Activated T-cell treated with anti-CD3 and anti-CD28 coated beads, Interleukin-2, amount 50 U/mL, for 48 hours (primary cell): Measurements from ENCODE around the gene ACMSD.
"Not testable (repeated sequence)": the region's sequence is repeated elsewhere in the genome, so short reads cannot be mapped to it uniquely, and the experiment has no call there.

Experiments
- DNase-seq, 2 experiments: peaks; one replicate each; pipeline ENCODE4 v3.0.0-alpha.2; 2020

The ACMSD gene

DNA sequence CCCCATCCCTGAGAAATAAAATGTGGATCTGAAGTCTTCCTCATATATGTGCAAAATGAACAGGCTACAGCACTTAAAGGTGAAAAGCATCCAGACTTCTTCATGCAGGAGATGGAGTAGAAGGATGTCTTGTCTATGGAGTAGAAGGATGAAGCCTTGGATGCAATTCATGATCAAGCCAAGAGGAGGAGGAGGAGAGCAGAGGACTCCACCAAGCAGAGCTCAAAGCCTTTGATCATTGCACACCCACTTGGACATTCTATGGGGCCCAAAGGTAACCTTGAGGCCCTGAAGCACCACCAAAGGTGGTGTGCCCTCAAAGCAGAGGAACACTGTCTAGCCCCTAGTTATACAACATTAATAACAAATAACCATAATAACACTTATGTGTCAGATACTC lies 17.3 kb downstream of the ACMSD start:
- no peak for DNase-seq

DNA sequence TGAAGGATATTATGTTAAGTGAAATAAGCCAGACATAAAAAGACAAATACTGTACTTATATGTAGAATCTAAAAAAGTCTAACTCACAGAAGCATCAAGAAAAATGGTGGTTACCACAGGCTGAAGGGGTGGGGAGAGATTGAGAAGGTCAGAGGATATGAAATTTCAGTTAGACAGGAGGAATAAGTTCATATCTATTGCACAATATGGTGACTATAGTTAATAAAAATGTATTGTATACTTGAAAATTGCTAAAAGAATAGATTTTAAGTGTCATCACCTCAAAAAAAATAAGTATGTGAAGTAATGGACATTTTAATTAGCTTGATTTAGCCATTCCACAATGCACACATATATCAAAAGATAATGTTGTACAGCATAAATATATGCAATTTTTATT lies 19.8 kb downstream of the ACMSD start:
- no peak for DNase-seq

DNA sequence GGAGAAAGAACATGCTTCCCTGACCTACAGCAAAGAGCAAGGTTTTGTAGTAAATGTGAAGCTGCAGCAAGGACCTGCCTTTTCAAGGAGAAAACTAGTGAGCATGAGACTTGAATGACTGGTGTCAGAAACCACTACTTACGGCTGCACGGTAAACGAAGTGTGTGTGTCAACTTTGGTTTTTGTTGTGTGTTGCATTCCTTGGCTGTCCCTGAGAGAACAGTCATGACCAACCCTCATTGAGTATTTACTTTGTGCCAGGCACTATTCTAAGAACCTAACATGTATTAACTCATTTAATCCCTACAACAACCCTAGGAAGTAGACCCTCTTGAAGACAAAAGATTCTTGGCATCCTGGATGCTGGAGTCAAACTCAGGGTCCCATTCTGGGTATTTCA lies 22.8 kb downstream of the ACMSD start:
- DNase-seq: no peak

DNA sequence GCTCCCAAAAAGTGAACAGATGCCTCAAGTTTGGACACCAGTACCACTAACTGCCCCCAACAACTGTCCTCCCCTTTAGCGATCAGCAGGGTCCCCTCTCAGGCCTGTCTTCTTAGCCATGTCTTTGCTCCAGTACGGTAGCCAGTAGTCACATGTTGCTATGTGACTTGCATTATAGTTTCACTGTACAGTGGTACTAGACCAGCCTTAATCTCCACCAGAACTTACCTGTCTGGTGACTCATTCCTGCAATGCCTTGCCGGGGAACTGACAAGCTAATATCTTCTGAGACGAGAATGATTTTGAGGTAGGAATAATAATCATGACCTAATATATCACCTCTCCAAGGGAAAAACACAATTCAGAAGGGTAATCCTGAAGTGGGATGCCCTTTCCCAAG lies 23.7 kb downstream of the ACMSD start:
- DNase-seq: no peak

DNA sequence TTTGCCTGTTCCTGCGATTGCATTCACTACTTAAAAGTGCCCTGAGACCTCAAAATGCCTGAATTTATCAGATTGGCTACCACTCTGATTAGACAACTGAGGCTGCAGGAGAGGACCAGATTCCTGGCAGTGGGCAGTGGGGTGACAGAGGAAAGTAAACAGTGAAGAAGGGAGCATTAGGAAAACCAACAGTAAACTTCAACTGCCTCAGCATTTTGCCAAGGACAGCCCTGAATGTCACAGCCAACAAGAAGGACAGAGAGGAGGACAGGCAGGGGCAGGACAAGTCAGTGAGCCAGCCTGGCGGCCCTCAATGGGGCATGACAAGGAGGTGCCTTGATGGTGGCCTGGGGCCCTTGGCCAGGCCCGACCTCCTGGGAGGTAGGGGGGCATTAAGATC lies 24.3 kb downstream of the ACMSD start:
- DNase-seq: no peak

DNA sequence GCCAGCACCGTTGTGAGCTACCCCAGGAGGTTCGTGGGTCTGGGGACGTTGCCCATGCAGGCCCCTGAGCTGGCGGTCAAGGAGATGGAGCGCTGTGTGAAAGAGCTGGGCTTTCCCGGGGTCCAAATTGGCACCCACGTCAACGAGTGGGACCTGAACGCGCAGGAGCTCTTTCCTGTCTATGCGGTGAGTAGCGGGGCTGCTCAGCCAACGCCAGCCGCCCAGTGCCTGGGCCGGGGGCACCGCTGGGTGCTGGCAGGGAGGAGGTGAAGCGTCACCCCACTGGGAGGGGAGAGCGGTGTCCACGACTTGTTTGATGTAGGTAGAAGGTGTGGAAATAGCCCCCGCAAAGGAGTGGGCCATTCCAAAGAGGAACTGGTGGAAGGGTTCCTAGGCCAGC lies 25.0 kb downstream of the ACMSD start:
- no peak for DNase-seq

DNA sequence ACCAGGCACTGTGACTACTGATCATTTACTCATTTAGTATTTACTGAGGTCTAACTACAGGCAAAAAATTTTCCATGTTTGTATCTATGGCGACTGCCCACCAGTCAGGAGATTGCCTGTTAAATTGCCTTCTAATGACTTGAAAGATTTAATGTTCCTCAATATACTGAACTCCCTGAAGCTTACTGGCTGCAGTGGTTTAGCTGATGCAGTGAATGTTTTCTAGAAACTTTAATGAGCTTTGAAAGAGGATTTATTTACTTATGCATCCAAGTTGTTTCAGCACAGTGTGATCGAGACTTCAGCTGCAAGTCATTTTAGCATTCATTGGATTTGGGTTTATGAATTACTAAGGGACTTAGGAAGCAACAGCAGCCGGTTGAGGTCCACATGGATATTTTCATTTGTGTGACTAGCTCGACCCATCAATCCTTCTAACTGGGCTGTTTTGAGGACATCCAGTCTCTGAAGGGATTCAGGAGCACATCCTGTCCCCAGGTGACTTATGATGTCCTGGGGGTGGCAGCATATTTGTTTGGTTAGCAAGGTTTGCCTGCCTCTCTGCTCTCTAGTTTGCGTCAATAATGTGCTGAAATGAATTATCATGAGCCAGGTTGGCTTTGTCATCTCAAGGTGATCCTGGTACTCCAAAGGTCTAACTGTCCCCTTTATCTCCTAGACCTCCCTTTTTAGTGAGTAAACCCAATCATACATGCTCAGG lies 26.8 kb downstream of the ACMSD start:
- DNase-seq: no peak

DNA sequence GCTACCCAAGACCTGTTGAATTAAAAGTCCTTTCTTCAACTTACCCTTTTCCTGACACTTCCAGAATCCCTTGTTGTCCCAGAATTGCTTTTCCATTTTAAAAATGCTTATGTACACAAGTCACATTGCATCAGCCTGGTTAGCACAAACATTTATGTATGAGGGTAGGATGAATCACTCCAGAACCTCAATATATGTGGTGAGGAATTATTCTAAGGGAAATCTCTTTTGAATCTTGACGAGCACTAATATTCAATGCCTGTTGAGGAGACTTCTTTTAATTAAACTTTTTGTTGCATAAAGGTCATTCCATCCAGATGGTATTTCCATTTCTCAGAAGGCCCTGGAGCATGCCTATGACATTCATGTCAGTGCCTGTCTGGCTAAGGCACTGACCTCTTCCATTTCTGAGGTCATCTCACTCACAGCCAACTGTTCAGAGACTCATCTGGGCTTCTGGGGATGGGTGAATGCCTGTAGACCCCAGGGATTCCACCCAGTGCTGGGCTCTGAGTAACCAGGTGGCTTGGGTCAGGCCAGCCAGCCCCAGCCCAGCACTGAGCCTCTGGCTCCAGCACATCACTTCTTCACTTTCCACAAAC lies 28.2 kb downstream of the ACMSD start:
- DNase-seq: no peak

DNA sequence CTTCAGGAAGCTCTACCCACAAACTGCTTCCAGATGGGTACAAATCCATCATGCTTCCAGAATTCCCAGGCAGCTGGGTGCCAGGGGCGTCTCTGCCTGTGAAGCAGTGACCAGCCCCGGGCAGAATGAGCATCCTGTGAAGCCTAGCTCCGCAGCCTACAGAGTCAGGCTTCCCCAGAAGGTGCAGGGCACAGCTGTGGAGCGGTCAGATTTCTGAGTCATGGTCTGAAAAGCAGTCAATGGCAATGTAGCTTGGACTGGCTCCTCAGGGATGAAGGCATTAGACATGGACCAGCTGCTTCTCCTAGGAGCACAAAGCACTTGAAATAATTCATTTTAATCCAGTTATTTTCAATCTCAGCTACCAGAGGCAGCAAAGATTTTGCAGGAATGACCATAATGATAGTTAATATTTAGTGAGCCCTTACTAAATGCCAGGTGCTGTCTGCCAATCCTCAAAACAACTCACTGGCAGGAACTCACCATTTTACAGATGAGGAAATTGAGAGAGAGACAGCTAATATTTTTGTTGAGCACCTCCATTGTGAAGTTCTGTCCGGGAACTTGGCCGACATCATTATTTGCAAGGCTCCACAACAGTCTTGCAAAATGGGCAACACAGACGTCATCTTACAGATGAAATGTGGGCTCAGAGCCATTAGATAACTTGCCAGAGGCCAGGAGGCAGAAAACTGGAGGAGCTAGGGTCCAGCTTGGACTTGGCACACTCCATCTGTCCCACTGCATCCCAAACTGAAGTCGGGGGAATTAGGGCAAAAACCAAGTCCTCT lies 31.7 kb downstream of the ACMSD start:
- no peak for DNase-seq

DNA sequence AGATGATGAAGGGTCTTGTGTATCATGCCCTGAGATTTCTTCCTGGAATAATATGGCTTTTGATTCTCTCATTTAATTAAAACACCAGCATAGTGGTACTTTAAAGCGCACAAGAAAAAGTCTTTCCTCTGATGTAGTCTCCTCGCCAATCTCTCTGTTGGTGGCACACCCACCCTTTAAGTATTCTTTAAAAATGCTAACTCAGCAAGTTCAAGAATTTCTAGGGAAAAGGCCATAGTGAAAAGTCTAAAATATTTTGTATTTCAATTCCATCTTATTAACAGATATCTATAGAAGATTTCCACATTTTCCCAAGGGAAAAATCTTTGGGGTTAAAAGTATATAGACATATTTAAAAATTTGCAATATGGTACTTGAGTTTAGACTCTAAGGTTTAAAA lies 34.7 kb downstream of the ACMSD start:
- no peak for DNase-seq

DNA sequence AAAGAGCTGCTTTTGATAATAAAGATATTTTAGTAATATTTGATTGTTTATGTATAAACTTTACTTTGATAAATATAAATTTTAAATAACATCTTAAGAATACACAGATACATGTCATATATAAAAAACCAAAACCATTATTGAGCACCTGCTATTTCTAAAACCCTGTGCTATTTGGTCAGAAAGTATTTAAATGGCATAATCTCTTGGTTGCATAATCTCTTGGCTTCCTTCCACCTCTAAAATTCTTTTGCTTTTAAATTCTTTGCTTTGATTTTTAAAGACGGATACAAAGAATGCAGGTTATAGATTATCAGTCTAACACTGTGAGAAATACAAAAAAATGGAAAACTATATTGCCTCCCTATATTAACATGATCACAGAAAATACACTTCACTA lies 36.9 kb downstream of the ACMSD start:
- DNase-seq: no peak

DNA sequence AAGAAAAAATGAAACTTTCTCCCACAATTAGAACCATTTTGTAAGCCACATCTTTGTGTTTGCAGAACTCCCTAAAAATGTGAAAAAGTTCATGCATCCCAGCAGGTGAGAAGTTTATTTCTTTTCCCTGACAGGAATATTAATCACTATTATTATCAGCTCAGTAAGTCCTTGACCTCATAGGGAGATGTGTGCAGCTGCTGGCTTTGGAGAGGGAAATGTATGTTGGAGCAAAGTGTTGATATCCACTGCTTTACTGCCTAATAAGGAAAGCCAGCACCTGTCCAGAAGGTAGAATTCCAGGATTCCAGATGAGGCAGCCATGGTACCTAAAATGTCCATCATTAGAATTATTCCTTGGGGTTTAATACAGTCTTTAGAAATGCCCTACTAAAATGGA lies 44.4 kb downstream of the ACMSD start:
- DNase-seq: no peak

DNA sequence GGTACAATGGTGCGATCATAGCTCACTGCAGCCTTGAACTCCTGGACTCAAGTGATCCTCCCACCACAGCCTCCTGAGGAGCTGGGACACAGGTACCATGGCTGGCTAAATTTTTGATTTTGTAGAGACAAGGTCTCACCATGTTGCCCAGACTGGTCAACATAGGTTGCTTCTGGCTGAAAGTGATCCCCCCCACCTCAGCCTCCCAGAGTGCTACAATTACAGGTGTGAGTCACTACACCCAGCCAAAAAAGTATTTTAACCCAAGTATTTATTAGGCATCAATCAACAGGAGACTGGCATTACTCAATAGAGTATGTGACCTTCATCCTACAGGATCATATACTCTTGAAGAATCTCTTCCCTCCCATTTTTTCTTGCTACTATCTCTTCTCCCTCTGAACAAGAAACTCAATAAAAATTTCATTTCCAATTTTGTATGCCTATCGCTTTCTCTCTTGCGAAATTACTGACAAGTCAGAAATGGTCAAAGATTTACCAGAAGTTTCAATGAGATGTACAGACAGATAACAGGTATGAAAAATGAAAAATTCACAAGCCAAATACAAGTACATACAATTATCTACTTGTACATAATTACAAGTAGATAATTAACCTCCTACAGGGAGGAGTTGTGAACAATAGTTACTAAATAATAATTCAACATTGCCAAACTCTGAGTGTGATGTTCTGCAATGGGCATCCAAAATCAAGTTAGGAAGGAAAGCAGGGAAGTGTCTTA lies 45.3 kb downstream of the ACMSD start:
- no peak for DNase-seq

DNA sequence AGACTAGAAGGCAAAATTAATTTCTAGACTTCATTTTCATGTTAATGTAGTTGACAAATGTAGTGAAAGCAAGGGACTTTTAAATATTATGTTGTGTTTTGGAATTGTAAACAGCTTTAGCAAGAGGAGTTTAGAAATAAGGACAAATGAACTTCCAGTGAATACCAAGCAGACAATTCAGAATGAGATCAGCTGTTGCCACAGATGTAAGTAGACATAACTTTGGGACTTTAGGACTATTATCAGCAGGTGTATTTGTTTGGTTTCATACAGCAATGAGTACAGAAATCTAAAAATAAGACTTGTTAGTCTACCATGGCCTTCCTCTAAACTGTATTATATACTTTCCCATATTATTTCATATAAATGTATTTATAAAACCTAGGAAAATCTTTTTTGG lies 46.0 kb downstream of the ACMSD start:
- no peak for DNase-seq

DNA sequence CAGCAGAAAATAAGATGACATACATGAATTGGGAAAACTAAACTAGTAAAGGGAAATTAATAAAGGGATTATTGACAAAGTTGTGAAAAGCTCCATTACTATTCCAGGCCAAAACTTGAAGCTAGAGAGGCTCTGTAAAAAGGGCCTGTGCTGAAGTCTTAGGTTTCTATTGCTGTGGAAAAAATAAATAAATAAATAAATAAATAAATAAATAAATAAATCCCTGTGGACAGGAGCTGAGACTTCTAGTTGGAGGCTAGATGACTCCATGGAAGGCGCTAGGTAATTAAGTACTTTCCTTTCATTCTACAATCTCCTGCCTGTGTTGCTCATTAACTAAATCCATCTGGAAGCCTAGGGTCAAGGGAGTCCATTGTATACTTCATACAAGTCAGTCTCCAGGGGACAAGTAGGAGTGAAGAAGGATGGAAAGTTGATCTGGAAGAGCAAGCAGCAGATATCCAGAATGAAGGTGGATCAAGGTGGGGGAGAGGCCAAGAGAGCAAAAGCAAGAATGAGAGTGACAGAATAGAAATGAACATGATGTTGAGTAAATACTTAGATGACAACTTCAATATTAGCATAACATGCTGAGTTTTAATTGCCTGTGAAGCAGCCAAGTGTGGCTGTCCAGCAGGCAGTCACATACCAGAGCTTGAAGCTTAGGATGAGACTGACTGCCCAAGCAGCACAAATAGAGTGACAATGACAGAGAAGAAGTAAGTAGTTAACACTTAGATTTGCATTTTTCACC lies 54.0 kb downstream of the ACMSD start:
- no peak for DNase-seq

DNA sequence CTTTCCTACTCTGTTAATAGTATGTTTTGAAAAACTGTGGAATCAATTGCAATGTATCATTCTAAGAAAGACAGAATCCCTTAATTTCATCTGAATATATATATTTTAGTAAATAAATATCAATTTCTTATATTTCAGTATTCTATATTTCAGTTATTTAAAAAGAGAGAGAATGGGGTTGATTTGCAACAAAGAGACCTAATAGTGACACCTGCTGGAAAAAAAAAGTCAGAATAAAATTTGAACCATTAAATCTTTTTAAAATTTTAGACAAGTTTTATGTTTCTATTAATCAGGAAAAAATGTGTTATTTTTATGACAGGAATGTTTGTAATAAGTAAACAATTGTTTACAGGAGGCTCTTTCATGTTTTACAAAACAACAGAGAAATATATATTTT lies 59.5 kb downstream of the ACMSD start:
- no peak for DNase-seq

DNA sequence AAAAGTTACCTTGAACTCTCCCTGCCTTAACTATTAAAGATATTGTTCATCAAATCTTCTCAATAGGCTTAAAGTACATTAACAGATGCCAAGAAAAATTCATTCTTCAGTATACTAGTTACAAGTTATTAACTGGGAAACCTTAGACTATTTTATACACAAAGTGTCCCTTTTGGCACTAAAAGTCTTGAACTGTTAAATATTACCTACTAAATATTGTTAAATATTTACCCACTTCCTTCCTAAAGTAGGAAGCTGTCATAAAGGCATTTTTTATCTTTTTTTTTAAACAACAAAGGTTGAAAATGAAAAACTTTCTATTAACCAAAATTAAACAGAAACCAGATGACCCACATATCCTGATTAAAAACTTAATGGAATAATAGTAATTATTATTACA lies 60.8 kb downstream of the ACMSD start:
- DNase-seq: no peak

DNA sequence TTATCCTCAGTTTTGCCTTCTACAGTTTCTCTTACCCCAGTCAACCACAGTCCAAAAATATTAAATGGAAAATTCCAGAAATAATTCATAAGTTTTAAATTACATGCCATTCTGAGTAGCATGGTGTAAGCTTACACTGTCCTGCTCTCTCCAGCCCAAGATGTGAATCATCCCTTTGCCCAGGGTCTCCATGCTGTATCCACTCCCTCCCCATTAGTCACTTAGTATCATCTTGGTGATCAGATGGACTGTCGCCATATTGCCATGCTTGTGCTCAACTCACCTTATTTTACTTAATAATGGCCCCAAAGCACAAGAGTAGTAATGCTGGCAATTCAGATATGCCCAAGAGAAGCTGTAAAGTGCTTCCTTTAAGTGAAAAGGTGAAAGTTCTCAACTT lies 61.7 kb downstream of the ACMSD start:
- no peak for DNase-seq

DNA sequence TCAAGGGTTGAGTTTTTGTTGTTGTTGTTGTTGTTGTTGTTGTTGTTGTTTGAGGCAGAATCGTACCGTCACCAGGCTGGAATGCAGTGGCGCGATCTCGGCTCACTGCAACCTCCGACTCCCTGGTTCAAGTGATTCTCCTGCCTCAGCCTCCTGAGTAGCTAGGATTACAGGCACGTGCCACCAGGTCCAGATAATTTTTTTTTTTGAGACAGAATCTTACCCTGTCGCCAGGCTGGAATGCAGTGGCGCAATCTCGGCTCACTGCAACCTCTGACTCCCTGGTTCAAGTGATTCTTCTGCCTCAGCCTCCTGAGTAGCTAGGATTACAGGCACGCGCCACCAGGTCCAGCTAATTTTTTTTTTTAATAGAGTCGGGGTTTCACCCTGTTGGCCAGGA lies 65.3 kb downstream of the ACMSD start:
- not testable (repeated sequence) for DNase-seq

DNA sequence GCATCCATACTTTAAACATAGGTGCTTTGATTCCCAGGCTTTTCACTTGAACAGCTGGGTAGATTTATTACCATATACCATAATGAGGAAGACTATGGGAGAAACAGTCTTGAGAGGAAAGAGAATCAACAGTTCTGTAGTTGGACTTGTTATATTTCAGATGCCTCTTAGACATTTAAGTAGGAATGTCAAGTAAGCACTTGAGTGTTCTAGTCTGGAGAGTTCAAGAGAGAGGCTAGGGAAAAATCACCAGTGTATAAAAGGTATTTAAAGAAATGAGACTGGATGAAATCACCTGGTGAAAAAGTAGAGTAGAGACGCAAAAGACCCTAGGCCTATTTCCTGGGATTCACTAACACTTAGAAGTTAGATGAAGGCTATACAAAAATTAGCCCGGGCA lies 66.8 kb downstream of the ACMSD start:
- DNase-seq: no peak

DNA sequence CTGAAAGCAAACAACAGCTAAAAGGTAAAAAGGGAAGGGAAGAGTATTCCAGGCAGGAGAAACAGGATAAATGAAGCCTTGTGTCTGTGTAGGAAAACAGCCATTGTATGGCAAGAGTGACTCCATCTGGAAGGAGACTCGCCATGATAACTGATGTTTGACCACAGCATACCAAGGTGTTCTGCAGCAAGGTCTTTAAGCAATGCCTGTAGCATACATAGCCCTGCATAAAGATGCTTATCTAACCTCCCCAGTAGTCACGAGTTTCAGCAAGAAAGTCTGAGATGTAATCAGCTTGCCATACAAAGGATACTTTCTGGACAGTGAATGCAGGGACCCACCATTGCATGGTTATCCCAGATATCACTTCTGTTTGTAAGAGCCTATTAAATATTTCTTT lies 68.3 kb downstream of the ACMSD start:
- DNase-seq: no peak

DNA sequence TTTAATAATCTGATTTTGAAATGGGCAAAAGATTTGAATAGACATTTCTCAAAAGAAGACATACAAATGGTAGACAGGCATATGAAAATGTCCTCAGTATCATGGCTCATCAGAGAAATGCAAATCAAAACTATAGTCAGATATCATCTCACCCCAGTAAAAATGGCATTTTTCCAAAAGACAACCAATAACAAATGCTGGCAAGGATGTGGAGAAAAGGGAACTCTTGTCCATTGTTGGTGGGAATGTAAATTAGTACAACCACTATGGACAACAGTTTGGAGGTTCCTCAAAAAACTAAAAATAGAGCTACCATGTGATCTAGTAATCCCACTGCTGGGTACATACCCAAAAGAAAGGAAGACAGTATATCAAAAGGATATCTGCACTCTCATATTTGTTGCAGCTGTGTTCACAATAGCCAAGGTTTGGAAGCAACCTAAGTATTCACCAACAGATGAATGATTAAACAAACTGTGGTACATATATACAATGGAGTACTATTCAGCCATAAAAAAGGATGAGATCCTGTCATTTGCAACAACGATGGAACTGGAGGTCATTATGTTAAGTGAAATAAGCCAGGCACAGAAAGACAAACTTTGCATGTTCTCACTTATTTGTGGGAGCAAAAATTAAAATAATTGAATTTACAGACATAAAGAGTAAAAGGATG lies 69.2 kb downstream of the ACMSD start:
- not testable (repeated sequence) for DNase-seq
